NB4 (cell line): ENCODE measurements around the gene CCL5.
"Not testable (repeated sequence)": the region's sequence is repeated elsewhere in the genome, so short reads cannot be mapped to it uniquely, and the experiment has no call there.

Source experiments
- DNase-seq: peaks from one replicate; pipeline ENCODE4 v3.0.0; 2010; ENCODE audit warnings: low read depth
- H3K4me3 ChIP-seq: one replicate; pipeline ENCODE4 v1.5.1; 2011; ENCODE audit warnings: mild to moderate bottlenecking, low read depth, low read length, moderate library complexity
- MYC ChIP-seq: IDR thresholded peaks from 2 replicates; pipeline ENCODE4 v1.6.1; 2011; ENCODE audit warnings: low read depth, low read length
- POLR2A ChIP-seq: IDR thresholded peaks from 2 replicates; pipeline ENCODE4 v1.6.1; 2011; ENCODE audit warnings: mild to moderate bottlenecking; ENCODE audit not compliant: insufficient read length; ENCODE audit errors: extremely low read depth
- TF ChIP-seq, protein P1 (sequence below): IDR thresholded peaks from one replicate; pipeline ENCODE4 v1.5.1; 2012; ENCODE audit warnings: low read depth, low read length
- TF ChIP-seq, protein P2 (sequence below): IDR thresholded peaks from 2 replicates; pipeline ENCODE4 v1.6.1; 2011; ENCODE audit warnings: low read depth, low read length

The CCL5 gene

DNA sequence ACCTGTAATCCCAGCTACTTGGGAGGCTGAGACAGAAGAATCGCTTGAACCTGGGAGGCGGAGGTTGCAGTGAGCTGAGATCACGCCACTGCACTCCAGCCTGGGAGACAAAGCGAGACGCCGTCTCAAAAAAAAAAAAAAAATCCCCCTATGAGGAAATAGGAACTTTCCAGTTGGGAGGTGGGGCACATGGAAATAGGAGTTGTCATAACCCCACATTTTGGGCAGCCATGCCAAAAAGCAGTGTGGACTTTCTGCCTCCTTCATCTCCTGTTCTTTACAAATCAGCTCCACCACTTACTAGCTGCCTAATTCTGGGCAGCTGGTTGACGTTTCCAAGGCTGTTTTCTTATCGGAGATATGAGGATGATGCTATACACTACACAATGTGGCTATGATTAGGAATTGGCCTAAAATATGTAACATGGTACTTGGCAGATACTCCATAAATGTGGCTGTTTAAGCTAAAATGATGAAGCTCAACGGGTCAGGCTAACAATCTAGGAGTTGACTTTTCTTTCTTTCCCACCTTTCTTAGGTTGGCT, 21.5 kb upstream of the CCL5 start:
- TF ChIP-seq, protein P1, sequence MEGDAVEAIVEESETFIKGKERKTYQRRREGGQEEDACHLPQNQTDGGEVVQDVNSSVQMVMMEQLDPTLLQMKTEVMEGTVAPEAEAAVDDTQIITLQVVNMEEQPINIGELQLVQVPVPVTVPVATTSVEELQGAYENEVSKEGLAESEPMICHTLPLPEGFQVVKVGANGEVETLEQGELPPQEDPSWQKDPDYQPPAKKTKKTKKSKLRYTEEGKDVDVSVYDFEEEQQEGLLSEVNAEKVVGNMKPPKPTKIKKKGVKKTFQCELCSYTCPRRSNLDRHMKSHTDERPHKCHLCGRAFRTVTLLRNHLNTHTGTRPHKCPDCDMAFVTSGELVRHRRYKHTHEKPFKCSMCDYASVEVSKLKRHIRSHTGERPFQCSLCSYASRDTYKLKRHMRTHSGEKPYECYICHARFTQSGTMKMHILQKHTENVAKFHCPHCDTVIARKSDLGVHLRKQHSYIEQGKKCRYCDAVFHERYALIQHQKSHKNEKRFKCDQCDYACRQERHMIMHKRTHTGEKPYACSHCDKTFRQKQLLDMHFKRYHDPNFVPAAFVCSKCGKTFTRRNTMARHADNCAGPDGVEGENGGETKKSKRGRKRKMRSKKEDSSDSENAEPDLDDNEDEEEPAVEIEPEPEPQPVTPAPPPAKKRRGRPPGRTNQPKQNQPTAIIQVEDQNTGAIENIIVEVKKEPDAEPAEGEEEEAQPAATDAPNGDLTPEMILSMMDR = no peak
- TF ChIP-seq MYC (no peak), POLR2A (no peak)
- TF ChIP-seq, protein P2, sequence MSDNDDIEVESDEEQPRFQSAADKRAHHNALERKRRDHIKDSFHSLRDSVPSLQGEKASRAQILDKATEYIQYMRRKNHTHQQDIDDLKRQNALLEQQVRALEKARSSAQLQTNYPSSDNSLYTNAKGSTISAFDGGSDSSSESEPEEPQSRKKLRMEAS = no peak
- no peak for DNase-seq
- no peak overlapping the region for H3K4me3 ChIP-seq

DNA sequence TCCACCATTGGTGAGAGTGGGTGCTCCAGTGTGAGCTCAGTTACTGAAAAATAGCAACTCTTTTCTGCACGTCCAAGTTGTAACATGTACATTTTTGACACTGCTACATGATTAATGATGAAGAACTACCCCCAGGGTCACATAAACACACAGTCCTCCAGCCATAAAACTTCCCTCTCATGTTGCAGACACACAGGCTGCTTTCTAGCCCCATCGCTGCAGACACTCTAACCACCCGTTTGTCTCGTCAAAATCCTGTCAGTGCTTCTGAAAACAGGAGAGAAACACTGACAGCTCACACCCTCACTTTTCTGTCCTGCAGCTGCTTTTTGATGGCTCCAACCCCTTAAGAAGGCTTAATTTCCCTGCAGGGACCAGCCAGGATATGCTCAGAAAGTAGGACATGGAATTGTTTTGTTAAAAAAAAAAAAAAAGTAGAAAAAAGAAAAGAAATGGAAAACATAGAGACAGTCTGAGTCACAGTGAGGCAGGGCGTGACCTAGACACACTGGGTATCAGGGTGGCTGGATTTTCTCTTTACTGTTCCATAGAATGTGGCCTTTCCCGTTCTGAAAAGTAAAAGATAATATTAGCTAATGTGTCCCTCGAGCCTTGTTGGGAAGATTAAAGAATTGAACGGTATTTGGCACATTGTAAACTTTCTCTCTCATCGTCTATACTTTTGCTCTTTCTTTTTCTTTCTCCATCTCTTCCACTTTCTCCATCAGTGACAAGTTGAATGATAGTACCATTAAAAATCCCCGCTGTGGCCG, 20.7 kb upstream of the CCL5 start:
- no peak for DNase-seq
- TF ChIP-seq MYC (no peak), POLR2A (no peak)
- TF ChIP-seq, protein P1 = no peak
- TF ChIP-seq, protein P2 = no peak
- no peak overlapping the region for H3K4me3 ChIP-seq

DNA sequence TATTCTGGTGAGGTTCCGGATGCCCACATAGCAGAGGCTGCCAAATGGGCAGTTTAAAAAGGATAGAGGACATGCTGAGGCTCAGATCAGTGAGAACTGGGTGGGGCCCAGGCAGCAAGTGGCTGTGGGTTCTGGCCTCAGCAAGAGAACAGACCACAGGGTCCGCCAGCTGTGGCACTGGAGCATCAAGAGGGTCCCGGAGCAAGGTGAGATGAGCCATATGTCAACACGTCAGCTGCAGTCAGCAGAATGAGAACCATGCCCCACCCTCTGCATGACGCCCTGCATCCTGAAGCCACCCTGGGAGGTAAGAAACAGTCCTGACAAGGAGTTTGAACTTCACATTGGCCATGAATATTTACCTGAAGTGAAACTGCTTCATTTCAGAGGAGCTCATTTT, 20.1 kb upstream of the CCL5 start:
- DNase-seq = no peak
- H3K4me3 ChIP-seq = no peak overlapping the region
- TF ChIP-seq MYC = no peak
- no peak for TF ChIP-seq POLR2A
- TF ChIP-seq, protein P1 = no peak
- TF ChIP-seq, protein P2 = no peak

DNA sequence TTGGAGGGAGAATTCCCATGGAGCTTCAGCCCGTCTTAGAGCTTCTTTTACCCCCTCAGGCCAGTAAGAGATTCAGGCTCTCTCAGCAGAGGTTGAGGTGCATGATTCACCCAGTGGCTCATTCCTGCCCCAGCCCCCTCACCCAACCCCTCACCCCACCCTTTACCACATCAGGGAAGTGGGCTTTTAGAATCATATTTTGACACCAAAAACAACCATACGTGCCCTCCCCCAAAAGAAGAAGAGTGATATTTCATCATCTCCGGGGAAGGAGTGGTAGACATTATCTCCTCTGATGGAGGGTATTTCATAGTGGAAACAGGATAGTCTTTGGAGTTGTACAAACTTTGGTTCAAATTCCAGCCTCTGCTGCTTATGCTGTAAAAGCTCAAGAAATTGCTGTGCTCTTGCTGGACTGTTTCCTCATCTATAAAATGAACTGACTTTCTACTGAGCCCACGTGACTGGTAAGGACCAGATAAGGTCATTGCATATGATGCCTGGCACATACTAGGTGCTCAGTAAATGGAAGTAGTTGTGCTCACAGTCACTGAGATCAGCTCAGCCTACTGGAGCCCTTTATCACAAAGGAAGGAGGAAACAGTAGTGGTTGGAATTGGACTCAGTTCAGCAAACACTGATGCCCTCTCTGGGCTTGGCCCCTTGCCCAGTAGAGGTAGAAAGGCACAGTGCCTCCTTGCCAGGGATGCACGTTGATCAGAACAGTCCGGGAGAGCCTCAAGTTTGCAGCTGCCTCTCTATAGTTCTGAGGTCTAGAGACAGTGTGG, 18.3 kb upstream of the CCL5 start:
- H3K4me3 ChIP-seq = no peak overlapping the region
- peak; percentile 96 for DNase-seq
- TF ChIP-seq, protein P1 = no peak
- TF ChIP-seq POLR2A (no peak), MYC (peak; percentile 57; the same call in 1 of the 2 replicates)
- TF ChIP-seq, protein P2 = peak; percentile 51

DNA sequence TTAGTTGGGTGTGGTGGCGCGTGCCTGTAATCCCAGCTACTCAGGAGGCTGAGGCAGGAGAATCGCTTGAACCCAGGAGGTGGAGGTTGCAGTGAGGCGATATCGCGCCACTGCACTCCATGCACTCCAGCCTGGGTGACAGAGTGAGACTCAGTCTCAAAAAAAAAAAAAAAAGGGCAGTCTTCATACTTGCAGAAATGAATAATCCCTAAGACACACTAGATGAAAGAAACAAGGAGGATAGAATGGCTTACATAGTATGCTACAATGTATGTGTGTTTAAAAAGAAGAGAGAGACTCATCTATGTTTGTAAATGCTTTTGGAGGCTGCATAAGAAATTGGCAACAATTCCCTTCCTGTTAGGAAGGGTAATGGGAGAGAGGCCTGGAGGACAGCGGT, 17.6 kb upstream of the CCL5 start:
- H3K4me3 ChIP-seq, DNase-seq: not testable (repeated sequence)
